Measurements from ENCODE around the gene MCAT. TPM values are rescaled to one million over a fixed set of nuclear protein-coding genes. Genes with fewer than 3 reads are reported as not detected.

The MCAT gene
- total and polyA plus RNA-seq, 2 donors (not counting 3 experiments of a cell fraction or from before 2014, with no cell fraction given) = 16.9 to 23.2 TPM

- Histone ChIP-seq H3K4me1 (ENCODE audit: control insufficient read depth, extremely low read depth, insufficient read depth, low read length) (peaks cover 26% of the 10 kb centered on the region), H3K27ac (ENCODE audit: insufficient read depth, low read depth, low read length) (peak overlapping the region; percentile 62), H3K9me3 (replicated peaks; ENCODE audit: control insufficient read depth, insufficient read depth, low read length) (no peaks in the 10 kb centered on the region), H3K9ac (replicated peaks; ENCODE audit: extremely low read depth, insufficient read depth, low read length) (no peak overlapping the region), H4K20me1 (replicated peaks; ENCODE audit: control insufficient read depth, extremely low read depth, insufficient read depth, low read length) (no peaks in the 10 kb centered on the region), H3K36me3 (ENCODE audit: control insufficient read depth in 2 of 2, extremely low read depth in 1 of 2, insufficient read depth in 2 of 2, low read length in 2 of 2) (peaks cover 3 to 6% of the 10 kb centered on the region in 2 experiments), H3K79me2 (ENCODE audit: control insufficient read depth, insufficient read depth, low read length) (peaks cover 11% of the 10 kb centered on the region), H3K4me3 (replicated peaks in 1 of 3; ENCODE audit: insufficient read depth in 1 of 3, low read depth in 1 of 3, low read length in 3 of 3) (no peak overlapping the region), H2AFZ (ENCODE audit: low read depth, low read length) (no peak overlapping the region), H3K27me3 (ENCODE audit: control insufficient read depth in 2 of 2, insufficient read depth in 2 of 2, low read length in 2 of 2) (no peaks in the 10 kb centered on the region), H3K4me2 (ENCODE audit: insufficient read depth, low read length) (no peak overlapping the region), H3K9me1 (replicated peaks; ENCODE audit: control insufficient read depth, extremely low read depth, insufficient read depth, low read length) (no peaks in the 10 kb centered on the region)
- dilution Hi-C loops (cut with MboI; ENCODE audit: extremely low pct_ligation_motif_present, low sequenced_read_pairs) = no loop called here
- ChIA-PET POLR2A (no interaction called here), CTCF (no interaction called here)
- BruUV-seq (replicated peaks) = no TSS peak
- peak; percentile 78 for FAIRE-seq
- intact Hi-C loops (cut with micrococcal nuclease) = no loop called here
- peak; percentile 66 for TF ChIP-seq MAX (IDR thresholded peaks at IDR 0.05; ENCODE audit: insufficient read depth, insufficient read length)
- TF ChIP-seq CTCF (IDR thresholded peaks at IDR 0.05; ENCODE audit: extremely low read depth in 1 of 2, insufficient read depth in 1 of 2, low read depth in 1 of 2, low read length in 2 of 2) = no peak
- peak; percentile 72 for DNase-seq (ENCODE audit: low read depth, low spot score)
Measured at GRCh38 chr22:43183496-43184277, 40.5 kb upstream of the MCAT start.

DNA sequence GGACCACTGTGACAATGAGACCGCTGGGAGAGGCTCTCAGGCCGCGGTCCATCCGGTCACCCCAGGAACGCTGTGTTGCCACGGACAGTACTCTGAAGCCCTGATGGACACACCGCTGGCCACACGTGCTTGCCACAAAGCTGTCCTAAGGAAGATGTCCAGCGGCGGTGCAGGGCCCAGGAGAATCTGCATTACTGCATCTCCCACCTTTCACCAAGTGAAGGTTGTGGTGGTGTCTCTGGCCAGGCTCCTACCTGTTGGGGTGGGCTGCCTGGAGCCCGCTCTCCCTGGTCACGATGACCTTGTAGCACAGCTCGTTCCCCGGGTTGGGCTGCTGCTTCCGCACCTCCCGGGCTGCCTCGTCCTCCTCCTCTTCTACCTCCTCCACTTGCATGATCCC is 39.5 kb upstream of the MCAT start:
- Histone ChIP-seq H3K79me2 (ENCODE audit: control insufficient read depth, insufficient read depth, low read length) (peaks cover 11% of the 10 kb centered on the region), H2AFZ (ENCODE audit: low read depth, low read length) (no peak overlapping the region), H3K4me1 (ENCODE audit: control insufficient read depth, extremely low read depth, insufficient read depth, low read length) (peaks cover 23% of the 10 kb centered on the region), H3K4me3 (replicated peaks in 1 of 3; ENCODE audit: insufficient read depth in 1 of 3, low read depth in 1 of 3, low read length in 3 of 3) (no peak overlapping the region), H3K9me3 (replicated peaks; ENCODE audit: control insufficient read depth, insufficient read depth, low read length) (no peaks in the 10 kb centered on the region), H3K9me1 (replicated peaks; ENCODE audit: control insufficient read depth, extremely low read depth, insufficient read depth, low read length) (no peaks in the 10 kb centered on the region), H3K27ac (ENCODE audit: insufficient read depth, low read depth, low read length) (no peak overlapping the region), H4K20me1 (replicated peaks; ENCODE audit: control insufficient read depth, extremely low read depth, insufficient read depth, low read length) (no peaks in the 10 kb centered on the region), H3K27me3 (ENCODE audit: control insufficient read depth in 2 of 2, insufficient read depth in 2 of 2, low read length in 2 of 2) (no peaks in the 10 kb centered on the region), H3K9ac (replicated peaks; ENCODE audit: extremely low read depth, insufficient read depth, low read length) (no peak overlapping the region), H3K4me2 (ENCODE audit: insufficient read depth, low read length) (no peak overlapping the region), H3K36me3 (ENCODE audit: control insufficient read depth in 2 of 2, extremely low read depth in 1 of 2, insufficient read depth in 2 of 2, low read length in 2 of 2) (peaks cover 5 to 8% of the 10 kb centered on the region in 2 experiments)
- intact Hi-C loops (cut with micrococcal nuclease) = no loop called here
- DNase-seq (ENCODE audit: low read depth, low spot score) = no peak
- BruUV-seq (replicated peaks) = no TSS peak
- TF ChIP-seq MYC (IDR thresholded peaks at IDR 0.05; ENCODE audit: low read depth, low read length) (no peak), FOS (IDR thresholded peaks at IDR 0.05; ENCODE audit: borderline replicate concordance, insufficient read depth, low read length) (no peak), POLR2A (IDR thresholded peaks at IDR 0.05; ENCODE audit: low read depth, low read length) (no peak), GATA2 (IDR thresholded peaks at IDR 0.05; ENCODE audit: insufficient read depth, insufficient read length, low read depth, low read length) (no peak), JUN (IDR thresholded peaks at IDR 0.05; ENCODE audit: borderline replicate concordance, insufficient read depth, insufficient read length, low read depth) (no peak), MAX (IDR thresholded peaks at IDR 0.05; ENCODE audit: insufficient read depth, insufficient read length) (no peak), EZH2 (IDR thresholded peaks at IDR 0.05; ENCODE audit: borderline replicate concordance, low read depth, low read length, severe bottlenecking) (no peak), POLR2AphosphoS5 (IDR thresholded peaks at IDR 0.05; ENCODE audit: insufficient read depth, low read depth, low read length) (no peak), CTCF (IDR thresholded peaks at IDR 0.05; ENCODE audit: extremely low read depth in 1 of 2, insufficient read depth in 1 of 2, low read depth in 1 of 2, low read length in 2 of 2) (no peak)
- ChIA-PET CTCF (no interaction called here), POLR2A (no interaction called here)
- dilution Hi-C loops (cut with MboI; ENCODE audit: extremely low pct_ligation_motif_present, low sequenced_read_pairs) = no loop called here
- no peak for FAIRE-seq

Data from endothelial cell of umbilical vein (primary cell).